Kidney (tissue), 14 donors: ENCODE results near the gene DCPS. TPM values are rescaled to one million over a fixed set of nuclear protein-coding genes. Genes with fewer than 3 reads are reported as not detected.

Source experiments
- DNase-seq, 5 donors: peaks; one replicate each; pipeline ENCODE4 v3.0.0-alpha.2; 2013 to 2020
- FAIRE-seq: peaks from 2 replicates; lab custom pipeline; 2012; peaks lifted over from hg19 to GRCh38; lab: Jason Lieb, UNC
- H3K27ac ChIP-seq, 2 donors: one replicate each; pipeline ENCODE4 v1.7.0; 2013; ENCODE audit warnings: low read depth in 2 of 2, low read length in 2 of 2, inconsistent platforms in 1 of 2
- H3K27me3 ChIP-seq: one replicate; pipeline ENCODE4 v1.7.1; 2013; ENCODE audit warnings: low read length, inconsistent platforms; ENCODE audit not compliant: control insufficient read depth, insufficient read depth
- H3K36me3 ChIP-seq, 3 donors: one replicate each; pipeline versions ENCODE4 v1.7.0 to v1.7.1; 2013; ENCODE audit warnings: low read length in 3 of 3, control low read depth in 1 of 3, inconsistent platforms in 1 of 3; ENCODE audit not compliant: insufficient read depth in 3 of 3, control insufficient read depth in 2 of 3
- H3K4me1 ChIP-seq, 3 donors: one replicate each; pipeline versions ENCODE4 v1.7.0 to v1.7.1; 2013; ENCODE audit warnings: low read length in 3 of 3, inconsistent platforms in 1 of 3, low read depth in 1 of 3; ENCODE audit not compliant: control insufficient read depth in 2 of 3, insufficient read depth in 2 of 3
- H3K4me3 ChIP-seq, 3 donors: one replicate each; pipeline versions ENCODE4 v1.7.0 to v1.8.1; 2013; ENCODE audit warnings: low read length in 3 of 3, control low read depth in 1 of 3, inconsistent platforms in 1 of 3
- H3K9ac ChIP-seq, 3 donors: one replicate each; pipeline versions ENCODE4 v1.7.0 to v1.7.1; 2013; ENCODE audit warnings: low read length in 3 of 3, control low read depth in 1 of 3, inconsistent platforms in 1 of 3
- H3K9me3 ChIP-seq, 3 donors: one replicate each; pipeline versions ENCODE4 v1.7.0 to v1.7.1; 2013; ENCODE audit warnings: low read length in 3 of 3, control low read depth in 1 of 3, inconsistent platforms in 1 of 3; ENCODE audit not compliant: control insufficient read depth in 2 of 3, insufficient read depth in 1 of 3
- CTCF ChIP-seq: IDR thresholded peaks from 3 replicates; pipeline ENCODE4 v1.5.1; 2012; ENCODE audit warnings: mild to moderate bottlenecking, moderate library complexity, borderline replicate concordance; ENCODE audit not compliant: insufficient read depth; ENCODE audit errors: extremely low read depth
- intact Hi-C: fragments of 100-400 bp; cut with DNase I; formaldehyde crosslinking; loops from one replicate; pipeline ENCODE4 v1.11.1; 2022
- polyA plus RNA-seq: library from polyadenylated mRNA; stranded (reverse); fragments of 350-450 nt; fragmentation: Illumina TruSeq; extraction: RNeasy Lipid Tissue Mini Kit (QIAGEN cat#74804); gene quantifications from one replicate; pipeline ENCODE4 v1.2.3, GENCODE V29; 2014; ENCODE audit warnings: low read depth, low replicate concordance; ENCODE audit not compliant: insufficient read depth
- total RNA-seq: library from RNA; stranded (reverse); fragmentation: NEBNext Ultra II Directional; extraction: Animal tissue kit (Norgen Biotek cat#: 25700); gene quantifications from one replicate; pipeline ENCODE4 v1.2.1, GENCODE V29; 2021
- donor health status: control.
- donor health status: control.
- donor health status: control.
- donor health status: control.
- donor health status: control.
- donor health status: DM: yes; HTN: yes; CAD: no.
- donor health status: Normal renal cell carcinoma (clear cell type).

The DCPS gene
- total and polyA plus RNA-seq, 2 donors from 2014 or later: 23.9 to 24.2 TPM

GRCh38 chr11:126318574-126319373 lies 14.9 kb downstream of the DCPS start:
- peaks cover 0 to 5% (median 0%) of the 10 kb centered on the region in 3 donors for H3K4me1 ChIP-seq
- no peak overlapping the region for H3K4me3 ChIP-seq
- peaks cover 0 to 3% (median 0%) of the 10 kb centered on the region in 3 donors for H3K36me3 ChIP-seq
- no peaks in the 10 kb centered on the region for H3K27me3 ChIP-seq
- no peak overlapping the region for H3K9ac ChIP-seq
- TF ChIP-seq CTCF: no peak
- DNase-seq: peak in 2 of 5 donors; percentile 10 to 39
- no peak for FAIRE-seq
- H3K27ac ChIP-seq: peak overlapping the region in 1 of 2 donors; percentile 2
- peaks cover 0 to 3% (median 0%) of the 10 kb centered on the region in 3 donors for H3K9me3 ChIP-seq
- intact Hi-C loops: no loop called here

- H3K9ac ChIP-seq: no peak overlapping the region
- no peak for FAIRE-seq
- no peak for TF ChIP-seq CTCF
- H3K36me3 ChIP-seq: no peaks in the 10 kb centered on the region
- H3K4me1 ChIP-seq: peaks cover 0 to 5% (median 0%) of the 10 kb centered on the region in 3 donors
- intact Hi-C loops: no loop called here
- H3K27me3 ChIP-seq: no peaks in the 10 kb centered on the region
- peaks cover 0 to 3% (median 0%) of the 10 kb centered on the region in 3 donors for H3K9me3 ChIP-seq
- no peak overlapping the region for H3K27ac ChIP-seq
- DNase-seq: no peak
- no peak overlapping the region for H3K4me3 ChIP-seq
Measured at GRCh38 chr11:126319374-126319740, 15.5 kb downstream of the DCPS start.

GRCh38 chr11:126322996-126323395 lies 19.1 kb downstream of the DCPS start:
- H3K9ac ChIP-seq: no peak overlapping the region
- no peaks in the 10 kb centered on the region for H3K36me3 ChIP-seq
- H3K4me1 ChIP-seq: peaks cover 0 to 8% (median 0%) of the 10 kb centered on the region in 3 donors
- no peak overlapping the region for H3K4me3 ChIP-seq
- no peak for TF ChIP-seq CTCF
- intact Hi-C loops: no loop called here
- no peak overlapping the region for H3K27ac ChIP-seq
- FAIRE-seq (no peak), DNase-seq (no peak)
- no peaks in the 10 kb centered on the region for H3K9me3 ChIP-seq
- H3K27me3 ChIP-seq: no peaks in the 10 kb centered on the region
